Adrenal gland (tissue), 12 donors: ENCODE data around the gene BCAS3. TPM values are rescaled to one million over a fixed set of nuclear protein-coding genes. Genes with fewer than 3 reads are reported as not detected.

Source experiments
- DNase-seq, 7 donors: peaks; one replicate each; pipeline ENCODE4 v3.0.0-alpha.2; 2019 to 2020
- H3K27ac ChIP-seq, 5 donors: fragments of 200-600 bp; sonication (generic) in 4 of 5; 1 replicate in 3 of 5; 2 replicates in 2 of 5; pipeline versions ENCODE4 v1.5.1 to v1.8.0; 2016 to 2020; ENCODE audit warnings: mild to moderate bottlenecking in 1 of 5
- H3K27me3 ChIP-seq: fragments of 200-600 bp; 2 replicates; pipeline ENCODE4 v1.8.0; 2021
- H3K36me3 ChIP-seq, 2 donors: fragments of 200-600 bp; replicated peaks in 1 of 2; 1 replicate in 1 of 2; 2 replicates in 1 of 2; pipeline versions ENCODE4 v1.5.1 to v1.8.0; 2018 to 2022
- H3K4me1 ChIP-seq, 2 donors: fragments of 200-600 bp; replicated peaks in 1 of 2; 1 replicate in 1 of 2; 2 replicates in 1 of 2; pipeline versions ENCODE4 v1.5.1 to v1.8.0; 2018 to 2021
- H3K4me3 ChIP-seq, 4 donors: fragments of 200-600 bp; sonication (generic) in 3 of 4; one replicate each; pipeline ENCODE4 v1.5.1; 2016 to 2018
- H3K9me3 ChIP-seq, 3 donors: fragments of 200-600 bp; sonication (generic) in 1 of 3; replicated peaks in 1 of 3; 1 replicate in 2 of 3; 2 replicates in 1 of 3; pipeline versions ENCODE4 v1.5.1 to v1.8.0; 2016 to 2021
- CTCF ChIP-seq, 6 experiments: fragments of 450-650 bp in 4 of 6; fragments of 200-600 bp in 2 of 6; sonication (generic) in 1 of 6; IDR thresholded peaks; 1 replicate in 5 of 6; 2 replicates in 1 of 6; pipeline versions ENCODE4 v1.5.1 to v1.8.0; 2016 to 2021; ENCODE audit warnings: antibody characterized with exemption in 6 of 6, mild to moderate bottlenecking in 2 of 6, moderate library complexity in 1 of 6
- POLR2A ChIP-seq, 2 donors: fragments of 450-650 bp; IDR thresholded peaks; one replicate each; pipeline ENCODE4 v1.6.1; 2017; ENCODE audit warnings: antibody characterized with exemption in 2 of 2, mild to moderate bottlenecking in 2 of 2, moderate library complexity in 1 of 2
- WGBS, 4 donors: extraction: QIAGEN DNeasy Blood & Tissue Kit in 2 of 4; methylation state at CpG; one replicate each; pipeline versions ENCODE4 v1.1.5 to v1.1.7; 2013 to 2017; 5-methylcytosine and 5-hydroxymethylcytosine counted together
- intact Hi-C, 2 donors: fragments of 100-400 bp; cut with DNase I; formaldehyde crosslinking; loops; one replicate each; pipeline versions ENCODE4 v1.14.1 to v1.15.0; 2022 to 2023
- polyA plus RNA-seq, 3 donors: library from polyadenylated mRNA; stranded (reverse); fragments of 200-250 nt in 2 of 3; fragments of 350-450 nt in 1 of 3; fragmentation: Illumina TruSeq in 1 of 3; extraction: RNeasy Lipid Tissue Mini Kit (QIAGEN cat#74804) in 1 of 3; gene quantifications; one replicate each; pipeline ENCODE4 v1.2.3, GENCODE V29; 2013 to 2014
- total RNA-seq, 9 donors: library from RNA; depleted of rRNA in 4 of 9; stranded (reverse); fragments of >200 nt in 4 of 9; fragments of 120-200 nt in 1 of 9; fragmentation: NEBNext Ultra II Directional in 1 of 9; extraction: Animal tissue kit (Norgen Biotek cat#: 25700) in 1 of 9; gene quantifications; one replicate each; pipeline versions ENCODE4 v1.1.0 to v1.2.4, GENCODE V29; 2013 to 2023
- donor health status: healthy with polysubstance abuse.
- donor health status: Bipolar disorder and iron deficiency.
- donor health status: DM: yes; HTN: yes; CAD: no.
- donor health status: DM: no; HTN: no; CAD: no.
- donor health status: DM: no; HTN: no; CAD: no.
- donor health status: DM: yes; HTN: yes; CAD: no.

BCAS3 gene
- total and polyA plus RNA-seq, 12 donors, result 9.4 to 105 (median 29.0) TPM

DNA sequence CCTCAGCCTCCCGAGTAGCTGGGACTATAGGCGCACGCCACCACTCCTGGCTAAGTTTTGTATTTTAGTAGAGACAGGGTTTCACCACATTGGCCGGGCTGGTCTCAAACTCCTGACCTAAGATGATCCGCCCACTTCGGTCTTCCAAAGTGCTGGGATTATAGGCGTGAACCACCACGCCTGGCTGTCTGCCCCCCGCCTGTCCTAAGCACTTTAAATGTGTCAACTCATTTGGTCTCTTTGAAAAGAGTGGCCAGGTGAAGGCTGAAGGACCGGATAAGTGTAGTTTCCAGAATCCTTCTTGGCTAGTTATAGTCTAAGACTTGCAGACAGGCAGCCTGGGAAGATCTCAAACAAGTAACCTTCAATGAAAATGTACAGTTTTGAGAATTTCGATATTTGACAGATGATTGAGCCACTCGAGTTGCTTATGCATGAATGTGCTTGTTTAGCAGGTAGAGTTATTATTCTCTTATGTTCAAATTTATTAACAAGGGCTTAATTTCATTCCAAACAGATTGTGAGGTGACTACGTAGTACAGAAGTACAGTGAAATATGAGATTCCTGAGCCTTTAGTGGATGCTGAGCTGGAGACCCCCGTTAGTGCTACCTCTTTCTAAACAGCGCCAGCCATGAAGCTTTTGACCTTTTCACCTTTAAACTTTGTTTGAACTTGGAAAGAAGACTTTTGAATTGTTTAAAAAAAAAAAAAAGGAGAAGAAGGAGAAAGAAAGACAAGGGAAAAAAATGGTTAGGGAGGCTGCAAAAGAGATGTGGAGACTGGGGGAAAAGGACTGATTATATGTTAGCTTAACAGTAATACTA lies 557.6 kb downstream of the BCAS3 start:
- Histone ChIP-seq H3K4me1 (peaks cover 7 to 12% of the 10 kb centered on the region in 2 donors), H3K9me3 (no peaks in the 10 kb centered on the region), H3K27ac (no peak overlapping the region), H3K4me3 (no peak overlapping the region), H3K27me3 (no peaks in the 10 kb centered on the region), H3K36me3 (no peaks in the 10 kb centered on the region)
- WGBS, 4 donors, result 83 to 87% (median 85%) methylated on average over 15 of the region's 15 CpGs
- TF ChIP-seq POLR2A (IDR thresholded peaks at IDR 0.05), result no peak
- TF ChIP-seq CTCF (IDR thresholded peaks at IDR 0.05), result no peak
- no peak for DNase-seq
- intact Hi-C loops, result no loop called here

DNA sequence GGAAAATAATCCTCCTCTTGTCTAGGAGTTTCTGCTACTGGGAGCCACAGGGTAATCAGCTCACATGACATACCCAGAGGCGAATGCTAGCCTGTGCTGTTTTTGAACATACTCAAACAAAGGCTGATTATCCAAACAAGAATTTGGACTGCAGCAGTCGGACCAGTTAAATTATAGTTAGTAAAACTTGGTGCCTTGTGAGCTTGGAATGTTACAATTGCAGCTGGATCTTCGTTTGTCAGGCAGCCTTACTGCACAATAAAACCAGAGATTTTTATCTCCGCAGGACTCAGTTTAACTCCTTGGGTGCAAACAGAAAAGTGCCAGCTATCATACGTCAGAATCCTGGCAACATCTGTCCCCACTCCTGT lies 558.2 kb downstream of the BCAS3 start:
- intact Hi-C loops, result no loop called here

GRCh38 chr17:61237275-61237674 lies 559.6 kb downstream of the BCAS3 start:
- Histone ChIP-seq H3K27ac (no peak overlapping the region), H3K27me3 (no peaks in the 10 kb centered on the region), H3K36me3 (no peaks in the 10 kb centered on the region), H3K4me3 (no peak overlapping the region), H3K4me1 (peaks cover 7 to 12% of the 10 kb centered on the region in 2 donors), H3K9me3 (no peaks in the 10 kb centered on the region)
- DNase-seq, result no peak
- intact Hi-C loops, result no loop called here
- no peak for TF ChIP-seq CTCF (IDR thresholded peaks at IDR 0.05)
- TF ChIP-seq POLR2A (IDR thresholded peaks at IDR 0.05), result no peak
- 94 to 99% (median 97%) methylated on average over 7 of the region's 7 CpGs for WGBS, 4 donors

More for the DNA sequence above, 558.2 kb downstream of the BCAS3 start:
- H3K4me1 ChIP-seq, result peaks cover 7 to 12% of the 10 kb centered on the region in 2 donors
- H3K27ac ChIP-seq, result no peak overlapping the region
- no peak for DNase-seq
- H3K36me3 ChIP-seq, result no peaks in the 10 kb centered on the region
- no peak overlapping the region for H3K4me3 ChIP-seq
- no peaks in the 10 kb centered on the region for H3K9me3 ChIP-seq
- WGBS, 4 donors, result 64 to 76% (median 69%) methylated on average over 5 of the region's 5 CpGs
- H3K27me3 ChIP-seq, result no peaks in the 10 kb centered on the region
- TF ChIP-seq CTCF (IDR thresholded peaks at IDR 0.05) (no peak), POLR2A (IDR thresholded peaks at IDR 0.05) (no peak)

DNA sequence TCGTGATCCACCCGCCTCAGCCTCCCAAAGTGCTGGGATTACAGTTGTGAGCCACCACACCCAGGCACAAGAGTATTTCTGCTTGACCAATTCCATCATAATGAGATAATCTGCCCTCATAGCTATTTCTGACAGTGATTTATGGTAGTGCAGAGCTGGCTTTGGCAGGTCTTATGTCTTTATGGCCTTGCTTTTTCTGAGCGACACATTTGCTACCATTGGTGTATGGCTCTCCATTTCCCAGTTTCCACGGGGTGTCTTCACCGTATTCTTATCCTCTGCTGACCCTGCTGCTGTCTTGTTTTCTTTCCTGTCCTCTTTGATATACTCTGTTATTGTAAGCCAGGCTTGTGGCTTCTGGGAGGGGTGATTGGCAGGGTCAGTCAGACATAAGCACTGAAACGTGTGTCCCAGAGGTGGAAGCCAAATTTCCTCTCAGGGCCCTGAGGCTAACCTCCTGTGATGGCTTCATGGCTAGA lies 560.8 kb downstream of the BCAS3 start:
- H3K27ac ChIP-seq, result peak overlapping the region in 4 of 5 donors; percentile 8 to 68 (median 55)

More for the DNA sequence above, 560.8 kb downstream of the BCAS3 start:
- Histone ChIP-seq H3K27me3 (no peaks in the 10 kb centered on the region), H3K4me3 (no peak overlapping the region), H3K9me3 (no peaks in the 10 kb centered on the region), H3K36me3 (no peaks in the 10 kb centered on the region), H3K4me1 (peaks cover 7 to 12% of the 10 kb centered on the region in 2 donors)
- WGBS, 4 donors, result 39 to 56% (median 45%) methylated on average over 6 of the region's 6 CpGs
- TF ChIP-seq CTCF (IDR thresholded peaks at IDR 0.05) (no peak), POLR2A (IDR thresholded peaks at IDR 0.05) (no peak)
- intact Hi-C loops, result no loop called here
- DNase-seq, result peak in 3 of 7 donors; percentile 14 to 50 (median 23)
